Stimulated activated naive B cell treated with anti-CD40 and anti-IgM and Interleukin-4, amounts not matched to agents 10 μg/mL and 1 μg/mL and 100 μg/mL, for 72 hours (primary cell): ENCODE measurements around the gene LCN2.

Experiments
- ATAC-seq, 2 donors: fragments of 150-1000 bp; cut with Tn5 transposase; replicated peaks; 2 replicates each; pipeline ENCODE4 v1.10.0; 2021; ENCODE audit warnings: moderate library complexity in 1 of 2
- DNase-seq: peaks from one replicate; pipeline ENCODE4 v3.0.0; 2021
- H3K27ac Mint-ChIP-seq: one replicate; pipeline ENCODE4 v1.8.0; 2022; ENCODE audit warnings: mild to moderate bottlenecking, mixed read lengths
- H3K27me3 Mint-ChIP-seq, 2 donors: one replicate each; pipeline ENCODE4 v1.8.0; 2022; ENCODE audit warnings: mixed read lengths in 2 of 2
- H3K36me3 Mint-ChIP-seq, 2 donors: one replicate each; pipeline ENCODE4 v1.8.0; 2022; ENCODE audit warnings: mixed read lengths in 2 of 2, mild to moderate bottlenecking in 1 of 2
- H3K4me1 Mint-ChIP-seq, 2 donors: one replicate each; pipeline ENCODE4 v1.8.0; 2022; ENCODE audit warnings: mixed read lengths in 2 of 2, mild to moderate bottlenecking in 1 of 2
- H3K4me3 Mint-ChIP-seq, 2 donors: one replicate each; pipeline ENCODE4 v1.8.0; 2022; ENCODE audit warnings: mild to moderate bottlenecking in 2 of 2, mixed read lengths in 2 of 2, moderate library complexity in 1 of 2
- H3K9me3 Mint-ChIP-seq, 2 donors: one replicate each; pipeline ENCODE4 v1.8.0; 2022; ENCODE audit warnings: mixed read lengths in 2 of 2, mild to moderate bottlenecking in 1 of 2

Gene LCN2

DNA sequence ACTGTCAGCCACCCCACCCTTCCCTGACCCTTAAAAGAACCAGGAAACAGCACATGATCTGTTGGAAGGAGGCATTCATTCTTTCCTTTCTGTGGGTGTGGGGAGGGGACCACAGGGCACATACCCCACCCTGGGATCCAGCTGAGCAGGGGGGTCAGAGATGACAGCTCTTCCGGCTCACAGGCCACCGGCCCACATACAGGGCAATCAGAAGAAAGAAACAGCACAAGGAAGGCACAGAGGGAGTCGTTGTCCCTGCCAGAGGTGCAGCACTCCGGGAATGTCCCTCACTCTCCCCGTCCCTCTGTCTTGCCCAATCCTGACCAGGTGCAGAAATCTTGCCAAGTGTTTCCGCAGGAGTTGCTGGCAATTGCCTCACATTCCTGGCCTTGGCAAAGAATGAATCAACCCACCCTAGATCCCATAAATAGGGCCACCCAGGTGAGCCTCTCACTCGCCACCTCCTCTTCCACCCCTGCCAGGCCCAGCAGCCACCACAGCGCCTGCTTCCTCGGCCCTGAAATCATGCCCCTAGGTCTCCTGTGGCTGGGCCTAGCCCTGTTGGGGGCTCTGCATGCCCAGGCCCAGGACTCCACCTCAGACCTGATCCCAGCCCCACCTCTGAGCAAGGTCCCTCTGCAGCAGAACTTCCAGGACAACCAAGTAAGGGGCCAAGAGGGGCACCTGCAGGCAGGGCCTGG is at the start of gene LCN2:
Gene LCN2 (plus strand): TSS at position 453 of the 701 bp plus-strand sequence. CDS start 73 bp downstream, at position 526.
- Mint-ChIP-seq H3K4me1 (peaks cover 0 to 8% of the 10 kb centered on the region in 2 donors), H3K4me3 (no peak within 1 kb of the TSS), H3K36me3 (no peaks in the 10 kb centered on the region), H3K27ac (no peak within 1 kb of the TSS), H3K9me3 (no peaks in the 10 kb centered on the region), H3K27me3 (peaks cover 0 to 7% of the 10 kb centered on the region in 2 donors)
- ATAC-seq (no peak), DNase-seq (no peak)

DNA sequence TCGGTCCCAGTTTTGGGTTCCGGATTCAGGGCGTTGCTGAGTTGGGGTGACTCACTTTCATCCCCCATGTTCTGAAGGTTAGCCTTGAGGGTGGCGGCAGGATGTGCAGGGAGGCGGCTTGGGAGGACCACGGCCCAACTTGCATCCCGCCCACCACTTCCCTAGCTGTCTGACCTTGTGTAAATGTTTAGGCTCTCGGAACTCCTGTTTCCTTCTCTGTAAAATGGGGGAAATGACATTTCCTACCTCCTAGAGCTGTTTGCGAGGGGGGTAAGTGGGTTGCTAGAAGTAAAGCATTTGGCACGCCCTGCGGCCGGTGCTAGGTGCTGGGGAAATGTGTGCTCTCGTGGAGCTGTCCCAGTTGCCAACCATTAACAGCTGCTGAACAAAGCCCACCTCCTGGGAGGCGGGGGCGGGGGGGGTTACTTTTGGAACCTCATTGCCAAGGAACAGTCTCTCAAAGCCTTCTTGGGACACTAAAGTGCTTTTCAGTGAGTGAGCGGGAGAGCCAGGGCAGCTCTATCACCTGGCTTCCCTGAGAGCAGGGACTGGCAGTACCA is 49.2 kb upstream of the LCN2 start:
- Mint-ChIP-seq H3K27ac (no peak overlapping the region), H3K4me3 (no peak overlapping the region), H3K4me1 (peaks cover 30 to 63% of the 10 kb centered on the region in 2 donors), H3K36me3 (peaks cover 44% of the 10 kb centered on the region in 2 donors), H3K9me3 (no peaks in the 10 kb centered on the region), H3K27me3 (no peaks in the 10 kb centered on the region)
- DNase-seq (no peak), ATAC-seq (no peak)

DNA sequence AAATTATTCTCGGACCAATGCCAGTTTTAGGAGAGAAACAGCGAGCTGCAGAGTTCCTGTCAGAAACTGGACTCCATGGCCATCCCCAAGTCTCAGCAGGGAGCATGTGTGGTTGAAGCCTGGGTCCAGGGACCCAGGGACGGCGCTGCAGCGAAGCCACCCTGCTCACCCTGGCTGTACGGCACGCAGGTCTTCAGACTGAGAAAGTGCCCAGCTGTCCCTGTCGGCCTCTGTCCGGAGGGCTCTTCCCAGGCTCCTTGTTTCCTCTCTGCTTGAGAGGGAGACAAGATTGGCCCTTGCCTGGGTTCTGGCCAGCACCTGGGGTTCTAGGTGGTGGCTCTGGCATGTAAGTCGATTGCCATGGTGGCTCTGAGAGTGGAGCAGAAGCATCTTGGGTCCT is 48.7 kb upstream of the LCN2 start:
- Mint-ChIP-seq H3K9me3 (no peaks in the 10 kb centered on the region), H3K27me3 (no peaks in the 10 kb centered on the region), H3K4me1 (peaks cover 28 to 58% of the 10 kb centered on the region in 2 donors), H3K27ac (peak overlapping the region; percentile 62), H3K36me3 (peaks cover 44 to 48% of the 10 kb centered on the region in 2 donors), H3K4me3 (no peak overlapping the region)
- no peak for DNase-seq
- ATAC-seq = no peak

DNA sequence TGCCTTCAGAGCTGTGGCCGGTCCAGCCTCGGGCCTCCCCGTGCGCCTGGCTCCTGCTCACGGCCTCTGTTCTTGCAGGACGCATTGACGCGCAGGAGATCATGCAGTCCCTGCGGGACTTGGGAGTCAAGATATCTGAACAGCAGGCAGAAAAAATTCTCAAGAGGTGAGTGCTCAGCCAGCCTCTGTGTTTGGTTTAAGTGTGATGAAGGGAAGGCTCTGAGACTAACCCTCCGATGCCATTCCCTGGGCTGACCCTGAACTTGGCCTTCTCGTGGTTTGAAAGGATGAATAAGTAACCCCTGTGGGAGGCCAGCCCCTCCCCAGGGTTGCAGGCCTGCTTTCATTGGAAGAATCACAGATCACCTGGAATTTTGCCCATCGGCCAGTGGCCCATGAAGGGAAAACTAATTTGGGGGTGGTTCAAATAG is 48.0 kb upstream of the LCN2 start:
- H3K36me3 Mint-ChIP-seq = peaks cover 48 to 53% of the 10 kb centered on the region in 2 donors
- no peaks in the 10 kb centered on the region for H3K9me3 Mint-ChIP-seq
- ATAC-seq = no peak
- peaks cover 28 to 56% of the 10 kb centered on the region in 2 donors for H3K4me1 Mint-ChIP-seq
- no peaks in the 10 kb centered on the region for H3K27me3 Mint-ChIP-seq
- H3K27ac Mint-ChIP-seq = peak overlapping the region; percentile 42
- DNase-seq = no peak
- no peak overlapping the region for H3K4me3 Mint-ChIP-seq

DNA sequence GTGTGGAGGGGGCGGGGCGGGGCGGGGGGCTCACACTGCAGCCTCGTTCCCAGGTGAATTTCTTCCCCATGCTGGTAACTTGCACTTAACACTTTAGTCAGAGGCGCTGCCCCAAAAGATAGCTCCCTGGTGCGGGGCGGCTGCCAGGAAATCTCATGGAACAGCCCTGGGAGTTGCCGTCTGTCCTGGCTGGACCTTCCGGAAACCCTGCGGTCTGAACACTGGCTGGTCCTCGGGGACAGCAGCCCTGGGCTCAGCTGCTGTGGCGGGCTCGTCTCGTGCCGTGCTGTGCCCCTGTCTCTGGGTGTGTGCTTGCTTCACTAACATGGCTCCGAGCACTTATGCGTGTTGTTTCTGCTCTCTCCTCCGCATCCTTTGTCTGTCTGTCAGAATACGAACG is 47.6 kb upstream of the LCN2 start:
- Mint-ChIP-seq H3K36me3 (peaks cover 51 to 57% of the 10 kb centered on the region in 2 donors), H3K27ac (no peak overlapping the region), H3K4me1 (peaks cover 26 to 52% of the 10 kb centered on the region in 2 donors), H3K4me3 (no peak overlapping the region), H3K27me3 (no peaks in the 10 kb centered on the region), H3K9me3 (no peaks in the 10 kb centered on the region)
- ATAC-seq (no peak), DNase-seq (no peak)

DNA sequence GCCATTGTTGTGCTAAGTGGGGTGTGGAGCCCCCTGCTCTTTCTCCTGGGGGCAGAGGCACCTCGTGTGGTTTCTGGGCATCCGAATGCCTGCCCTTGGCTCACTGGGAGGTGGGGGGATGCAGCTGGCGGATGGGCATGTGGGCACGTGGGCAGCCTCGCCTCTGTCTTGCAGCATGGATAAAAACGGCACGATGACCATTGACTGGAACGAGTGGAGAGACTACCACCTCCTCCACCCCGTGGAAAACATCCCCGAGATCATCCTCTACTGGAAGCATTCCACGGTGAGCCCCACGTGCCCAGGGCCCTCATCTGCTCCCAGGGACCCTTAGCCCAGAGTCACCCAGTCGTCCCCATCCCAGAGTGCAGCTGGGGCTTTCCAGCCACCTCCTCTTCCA is 47.1 kb upstream of the LCN2 start:
- peaks cover 55 to 62% of the 10 kb centered on the region in 2 donors for H3K36me3 Mint-ChIP-seq
- ATAC-seq (no peak), DNase-seq (no peak)
- peaks cover 26 to 48% of the 10 kb centered on the region in 2 donors for H3K4me1 Mint-ChIP-seq
- no peaks in the 10 kb centered on the region for H3K9me3 Mint-ChIP-seq
- H3K27ac Mint-ChIP-seq = peak overlapping the region; percentile 69
- no peak overlapping the region for H3K4me3 Mint-ChIP-seq
- no peaks in the 10 kb centered on the region for H3K27me3 Mint-ChIP-seq

DNA sequence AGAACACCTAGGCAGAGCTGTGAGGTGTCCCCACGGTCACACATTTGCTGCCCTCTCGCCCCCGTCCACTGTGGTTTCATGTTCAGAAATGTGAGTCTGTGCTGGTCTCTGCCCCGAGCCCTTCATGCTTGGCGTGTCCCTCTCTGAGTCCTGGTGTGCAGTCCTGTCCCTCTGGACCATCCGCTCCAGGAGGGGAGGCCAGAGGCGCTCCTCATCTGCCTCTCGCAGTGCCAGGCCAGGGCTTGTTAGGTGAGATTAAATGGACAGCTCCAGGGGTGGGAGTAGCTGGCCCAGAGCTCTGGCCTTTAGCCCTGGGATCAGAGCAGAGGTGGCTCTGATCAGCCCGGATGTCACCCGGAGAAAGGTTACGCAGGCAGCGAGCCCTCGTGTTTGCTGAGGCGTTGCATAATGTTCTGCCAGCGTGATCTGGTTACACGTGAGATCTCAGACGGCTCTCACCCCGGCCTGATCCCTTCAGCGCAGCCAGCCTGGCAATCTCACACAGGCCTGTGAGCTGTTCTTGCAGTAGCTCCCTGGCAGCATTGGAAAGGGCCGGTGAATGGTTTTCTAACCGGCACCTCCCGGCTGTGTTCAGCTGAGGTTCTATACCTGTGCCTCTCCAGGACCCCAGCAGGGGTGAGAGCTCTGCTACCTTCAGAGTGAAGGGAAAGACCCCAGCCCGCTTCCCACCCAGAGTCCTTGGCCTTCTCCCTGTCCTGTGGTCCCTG is 46.2 kb upstream of the LCN2 start:
- Mint-ChIP-seq H3K9me3 (no peaks in the 10 kb centered on the region), H3K4me1 (peaks cover 25 to 44% of the 10 kb centered on the region in 2 donors), H3K27ac (peak overlapping the region; percentile 77), H3K27me3 (no peaks in the 10 kb centered on the region), H3K4me3 (no peak overlapping the region), H3K36me3 (peaks cover 58 to 68% of the 10 kb centered on the region in 2 donors)
- no peak for DNase-seq
- no peak for ATAC-seq

DNA sequence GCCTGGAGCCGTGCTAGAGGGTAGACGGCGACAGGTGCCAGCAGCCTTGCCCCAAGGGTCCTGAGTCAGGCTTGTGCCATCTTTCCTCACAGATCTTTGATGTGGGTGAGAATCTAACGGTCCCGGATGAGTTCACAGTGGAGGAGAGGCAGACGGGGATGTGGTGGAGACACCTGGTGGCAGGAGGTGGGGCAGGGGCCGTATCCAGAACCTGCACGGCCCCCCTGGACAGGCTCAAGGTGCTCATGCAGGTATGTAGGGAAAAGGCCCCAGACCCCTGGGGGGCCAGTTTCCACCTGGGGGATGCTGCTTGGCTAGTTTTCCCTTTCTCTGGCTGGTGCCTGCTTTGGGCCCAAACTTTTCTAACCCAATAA is 45.7 kb upstream of the LCN2 start:
- H3K27ac Mint-ChIP-seq = peak overlapping the region; percentile 77
- ATAC-seq (peak in 1 of 2 donors; percentile 32), DNase-seq (no peak)
- peaks cover 22 to 38% of the 10 kb centered on the region in 2 donors for H3K4me1 Mint-ChIP-seq
- H3K9me3 Mint-ChIP-seq = no peaks in the 10 kb centered on the region
- H3K27me3 Mint-ChIP-seq = no peaks in the 10 kb centered on the region
- no peak overlapping the region for H3K4me3 Mint-ChIP-seq
- H3K36me3 Mint-ChIP-seq = peaks cover 54 to 65% of the 10 kb centered on the region in 2 donors

DNA sequence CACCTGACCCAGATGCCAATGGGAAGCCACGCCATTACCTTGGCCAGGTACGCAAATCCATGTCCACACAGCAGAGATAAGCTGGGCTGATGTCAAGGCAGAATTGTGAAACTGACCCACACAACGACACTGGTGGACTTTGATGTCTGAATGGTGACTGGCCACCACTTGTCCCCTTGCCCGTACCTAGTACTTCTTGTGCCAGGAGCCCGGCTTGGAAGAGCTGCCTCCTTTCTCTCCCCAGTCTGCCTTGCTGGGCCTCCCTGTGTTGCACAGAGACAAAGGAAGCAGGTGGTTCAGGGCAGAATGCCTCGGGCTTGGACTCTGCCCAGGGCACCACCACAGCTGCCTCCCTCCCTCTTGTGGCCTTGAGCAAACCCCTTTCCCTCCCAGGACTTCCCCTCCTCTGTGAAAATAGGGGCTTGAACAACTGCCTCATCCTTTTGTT is 45.1 kb upstream of the LCN2 start:
- H3K9me3 Mint-ChIP-seq = no peaks in the 10 kb centered on the region
- ATAC-seq (no peak), DNase-seq (no peak)
- H3K27ac Mint-ChIP-seq = peak overlapping the region; percentile 65
- no peak overlapping the region for H3K4me3 Mint-ChIP-seq
- no peaks in the 10 kb centered on the region for H3K27me3 Mint-ChIP-seq
- H3K36me3 Mint-ChIP-seq = peaks cover 52 to 59% of the 10 kb centered on the region in 2 donors
- peaks cover 18 to 32% of the 10 kb centered on the region in 2 donors for H3K4me1 Mint-ChIP-seq

DNA sequence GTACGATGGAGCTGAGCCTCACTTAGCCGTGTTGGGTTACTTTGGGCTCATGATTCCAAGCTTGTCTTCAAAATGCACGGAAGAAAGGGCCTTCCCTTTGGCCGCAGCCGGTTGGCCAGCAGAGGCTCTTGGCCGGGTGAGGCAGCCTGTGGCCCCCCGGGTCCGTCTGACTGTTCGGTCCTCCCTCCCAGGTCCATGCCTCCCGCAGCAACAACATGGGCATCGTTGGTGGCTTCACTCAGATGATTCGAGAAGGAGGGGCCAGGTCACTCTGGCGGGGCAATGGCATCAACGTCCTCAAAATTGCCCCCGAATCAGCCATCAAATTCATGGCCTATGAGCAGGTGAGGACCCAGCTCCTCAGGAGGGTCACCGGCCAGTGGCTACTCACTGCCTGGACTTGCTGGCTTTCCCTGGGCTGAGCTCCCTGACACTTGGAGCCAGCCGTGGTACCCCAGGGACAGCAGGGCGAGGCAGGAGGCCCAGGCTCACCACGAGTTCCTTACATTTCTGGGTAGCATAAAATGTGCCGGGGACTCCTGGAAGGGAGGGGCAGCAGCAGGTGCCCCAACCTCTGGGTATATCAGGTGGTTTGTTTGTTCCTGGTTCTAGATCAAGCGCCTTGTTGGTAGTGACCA is 43.6 kb upstream of the LCN2 start:
- H3K4me1 Mint-ChIP-seq = peaks cover 18 to 29% of the 10 kb centered on the region in 2 donors
- H3K27ac Mint-ChIP-seq = peak overlapping the region; percentile 56
- H3K27me3 Mint-ChIP-seq = no peaks in the 10 kb centered on the region
- ATAC-seq (no peak), DNase-seq (no peak)
- peaks cover 54 to 67% of the 10 kb centered on the region in 2 donors for H3K36me3 Mint-ChIP-seq
- H3K4me3 Mint-ChIP-seq = no peak overlapping the region
- H3K9me3 Mint-ChIP-seq = no peaks in the 10 kb centered on the region

DNA sequence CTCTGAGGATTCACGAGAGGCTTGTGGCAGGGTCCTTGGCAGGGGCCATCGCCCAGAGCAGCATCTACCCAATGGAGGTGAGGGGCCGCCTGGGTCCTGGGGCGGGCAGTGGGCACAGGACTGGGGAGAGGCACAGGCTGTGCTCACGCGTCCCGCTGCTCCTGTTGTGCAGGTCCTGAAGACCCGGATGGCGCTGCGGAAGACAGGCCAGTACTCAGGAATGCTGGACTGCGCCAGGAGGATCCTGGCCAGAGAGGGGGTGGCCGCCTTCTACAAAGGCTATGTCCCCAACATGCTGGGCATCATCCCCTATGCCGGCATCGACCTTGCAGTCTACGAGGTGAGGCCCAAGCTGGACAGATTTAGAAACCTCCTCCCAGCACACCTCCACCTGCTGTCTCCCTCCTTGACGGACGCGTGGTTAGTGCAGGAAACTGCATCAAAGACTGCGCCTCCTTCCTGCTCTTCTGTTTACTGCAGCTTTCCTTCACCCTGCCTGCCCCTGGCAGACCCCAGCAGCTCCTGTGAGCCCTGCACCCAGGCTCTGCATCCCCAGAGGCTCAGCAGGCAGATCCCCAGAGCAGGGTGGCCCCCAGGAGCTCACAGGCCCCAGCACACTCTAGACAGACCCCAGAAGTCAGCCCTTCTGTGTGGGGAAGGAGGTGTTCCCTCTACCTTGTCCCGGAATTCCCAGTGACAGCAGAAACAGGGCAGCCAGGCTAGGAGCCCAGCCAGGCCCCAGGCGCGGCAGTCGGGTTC is 42.9 kb upstream of the LCN2 start:
- Mint-ChIP-seq H3K27ac (peak overlapping the region; percentile 60), H3K4me1 (peaks cover 21 to 24% of the 10 kb centered on the region in 2 donors), H3K36me3 (peaks cover 48 to 68% of the 10 kb centered on the region in 2 donors), H3K27me3 (no peaks in the 10 kb centered on the region), H3K4me3 (no peak overlapping the region), H3K9me3 (no peaks in the 10 kb centered on the region)
- DNase-seq = no peak
- peak in 1 of 2 donors; percentile 5 for ATAC-seq

DNA sequence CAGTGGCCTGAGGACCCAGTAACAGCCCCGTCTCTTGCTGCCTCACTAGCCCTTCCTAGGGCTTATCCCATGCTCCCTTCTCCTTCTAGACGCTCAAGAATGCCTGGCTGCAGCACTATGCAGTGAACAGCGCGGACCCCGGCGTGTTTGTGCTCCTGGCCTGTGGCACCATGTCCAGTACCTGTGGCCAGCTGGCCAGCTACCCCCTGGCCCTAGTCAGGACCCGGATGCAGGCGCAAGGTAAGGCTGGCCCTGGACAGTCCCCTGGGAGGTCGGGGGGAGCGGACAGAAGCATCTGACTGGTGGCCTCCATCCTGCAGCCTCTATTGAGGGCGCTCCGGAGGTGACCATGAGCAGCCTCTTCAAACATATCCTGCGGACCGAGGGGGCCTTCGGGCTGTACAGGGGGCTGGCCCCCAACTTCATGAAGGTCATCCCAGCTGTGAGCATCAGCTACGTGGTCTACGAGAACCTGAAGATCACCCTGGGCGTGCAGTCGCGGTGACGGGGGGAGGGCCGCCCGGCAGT is 42.2 kb upstream of the LCN2 start:
- no peak for DNase-seq
- Mint-ChIP-seq H3K4me1 (peaks cover 21% of the 10 kb centered on the region in 2 donors), H3K36me3 (peaks cover 44 to 68% of the 10 kb centered on the region in 2 donors), H3K27ac (peak overlapping the region; percentile 79), H3K9me3 (no peaks in the 10 kb centered on the region), H3K27me3 (no peaks in the 10 kb centered on the region), H3K4me3 (no peak overlapping the region)
- peak in 1 of 2 donors; percentile 11 for ATAC-seq

DNA sequence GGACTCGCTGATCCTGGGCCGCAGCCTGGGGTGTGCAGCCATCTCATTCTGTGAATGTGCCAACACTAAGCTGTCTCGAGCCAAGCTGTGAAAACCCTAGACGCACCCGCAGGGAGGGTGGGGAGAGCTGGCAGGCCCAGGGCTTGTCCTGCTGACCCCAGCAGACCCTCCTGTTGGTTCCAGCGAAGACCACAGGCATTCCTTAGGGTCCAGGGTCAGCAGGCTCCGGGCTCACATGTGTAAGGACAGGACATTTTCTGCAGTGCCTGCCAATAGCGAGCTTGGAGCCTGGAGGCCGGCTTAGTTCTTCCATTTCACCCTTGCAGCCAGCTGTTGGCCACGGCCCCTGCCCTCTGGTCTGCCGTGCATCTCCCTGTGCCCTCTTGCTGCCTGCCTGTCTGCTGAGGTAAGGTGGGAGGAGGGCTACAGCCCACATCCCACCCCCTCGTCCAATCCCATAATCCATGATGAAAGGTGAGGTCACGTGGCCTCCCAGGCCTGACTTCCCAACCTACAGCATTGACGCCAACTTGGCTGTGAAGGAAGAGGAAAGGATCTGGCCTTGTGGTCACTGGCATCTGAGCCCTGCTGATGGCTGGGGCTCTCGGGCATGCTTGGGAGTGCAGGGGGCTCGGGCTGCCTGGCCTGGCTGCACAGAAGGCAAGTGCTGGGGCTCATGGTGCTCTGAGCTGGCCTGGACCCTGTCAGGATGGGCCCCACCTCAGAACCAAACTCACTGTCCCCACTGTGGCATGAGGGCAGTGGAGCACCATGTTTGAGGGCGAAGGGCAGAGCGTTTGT is 41.6 kb upstream of the LCN2 start:
- Mint-ChIP-seq H3K27me3 (no peaks in the 10 kb centered on the region), H3K4me1 (peaks cover 16 to 17% of the 10 kb centered on the region in 2 donors), H3K4me3 (peak overlapping the region in 1 of 2 donors; percentile 60), H3K36me3 (peaks cover 39 to 62% of the 10 kb centered on the region in 2 donors), H3K9me3 (no peaks in the 10 kb centered on the region), H3K27ac (peak overlapping the region; percentile 80)
- DNase-seq = no peak
- ATAC-seq = no peak
